MCF 10A (cell line): ENCODE measurements around the gene IRGC. TPM values are rescaled to one million over a fixed set of nuclear protein-coding genes. Genes with fewer than 3 reads are reported as not detected.

ENCODE experiments used
- BruUV-seq: library from RNA; stranded (reverse); fragments of 400-500 nt; replicated peaks from 2 replicates; lab custom pipeline; 2021; lab: Mats Ljungman, UMichigan
- CTCF ChIA-PET: fragments of 300-600 bp; sonication (Branson Sonifier 250); formaldehyde crosslinking; extraction: SDS; loops from one replicate; lab custom pipeline; 2021; ENCODE audit warnings: antibody characterized with exemption, inconsistent platforms; lab: Yijun Ruan, JAX
- POLR2A ChIA-PET: fragments of 300-600, 350-650 bp; sonication (Branson Sonifier 250); formaldehyde crosslinking; extraction: SDS; loops from one replicate; lab custom pipeline; 2020; ENCODE audit warnings: antibody characterized with exemption, inconsistent platforms; lab: Yijun Ruan, JAX
- DNase-seq: peaks from one replicate; pipeline ENCODE4 v3.0.0-alpha.2; 2018; ENCODE audit not compliant: unreplicated experiment
- H3K27ac Mint-ChIP-seq: one replicate; pipeline ENCODE4 v1.8.0; 2022; ENCODE audit warnings: mild to moderate bottlenecking, low read depth, mixed read lengths; ENCODE audit not compliant: unreplicated experiment
- H3K27me3 Mint-ChIP-seq: one replicate; pipeline ENCODE4 v1.8.0; 2022; ENCODE audit warnings: mixed read lengths; ENCODE audit not compliant: insufficient read depth, unreplicated experiment
- H3K36me3 Mint-ChIP-seq: one replicate; pipeline ENCODE4 v1.8.0; 2022; ENCODE audit warnings: mild to moderate bottlenecking, moderate library complexity, mixed read lengths; ENCODE audit not compliant: insufficient read depth, unreplicated experiment
- H3K4me1 Mint-ChIP-seq: one replicate; pipeline ENCODE4 v1.8.0; 2022; ENCODE audit warnings: mixed read lengths; ENCODE audit not compliant: insufficient read depth, unreplicated experiment
- H3K4me3 Mint-ChIP-seq: one replicate; pipeline ENCODE4 v1.8.0; 2022; ENCODE audit warnings: mild to moderate bottlenecking, moderate library complexity, mixed read lengths; ENCODE audit not compliant: unreplicated experiment
- H3K9me3 Mint-ChIP-seq: one replicate; pipeline ENCODE4 v1.8.0; 2022; ENCODE audit warnings: mixed read lengths; ENCODE audit not compliant: unreplicated experiment
- intact Hi-C: fragments of 100-400 bp; cut with micrococcal nuclease; formaldehyde crosslinking; loops from 2 replicates; pipeline ENCODE4 v1.14.1; 2022
- total RNA-seq: library from RNA; stranded (reverse); gene quantifications from 2 replicates; pipeline ENCODE4 v1.2.3, GENCODE V29; 2022
- TF ChIP-seq, protein P1 (sequence below): fragments of 200-600 bp; IDR thresholded peaks from one replicate; pipeline ENCODE4 v1.8.0; 2022; ENCODE audit warnings: antibody characterized with exemption, mild to moderate bottlenecking; ENCODE audit not compliant: unreplicated experiment

Gene IRGC
- total RNA-seq, 1 experiment from 2014 or later, result not detected

DNA sequence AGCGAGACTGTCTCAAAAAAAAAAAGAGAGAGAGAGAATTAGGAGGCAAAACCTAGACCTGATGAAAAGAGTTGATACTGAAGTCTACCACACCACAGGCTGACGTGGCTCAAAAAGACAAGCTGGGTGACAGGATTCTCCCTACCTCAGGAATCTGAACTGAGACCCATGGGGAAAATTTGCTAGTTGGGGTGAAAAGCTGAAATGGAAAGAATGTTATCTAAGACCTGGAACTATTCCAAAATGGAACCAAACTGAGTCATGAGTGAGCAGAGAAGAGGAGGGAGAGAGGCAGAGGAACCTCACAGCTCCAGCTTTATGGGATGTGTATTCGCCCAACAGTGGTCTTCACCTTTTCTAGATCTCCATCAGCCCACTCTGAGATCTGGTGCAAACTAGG, 27.2 kb downstream of the IRGC start:
- no peaks in the 10 kb centered on the region for H3K27me3 Mint-ChIP-seq
- DNase-seq, result no peak
- H3K27ac Mint-ChIP-seq, result peak overlapping the region; percentile 49
- TF ChIP-seq, protein P1, sequence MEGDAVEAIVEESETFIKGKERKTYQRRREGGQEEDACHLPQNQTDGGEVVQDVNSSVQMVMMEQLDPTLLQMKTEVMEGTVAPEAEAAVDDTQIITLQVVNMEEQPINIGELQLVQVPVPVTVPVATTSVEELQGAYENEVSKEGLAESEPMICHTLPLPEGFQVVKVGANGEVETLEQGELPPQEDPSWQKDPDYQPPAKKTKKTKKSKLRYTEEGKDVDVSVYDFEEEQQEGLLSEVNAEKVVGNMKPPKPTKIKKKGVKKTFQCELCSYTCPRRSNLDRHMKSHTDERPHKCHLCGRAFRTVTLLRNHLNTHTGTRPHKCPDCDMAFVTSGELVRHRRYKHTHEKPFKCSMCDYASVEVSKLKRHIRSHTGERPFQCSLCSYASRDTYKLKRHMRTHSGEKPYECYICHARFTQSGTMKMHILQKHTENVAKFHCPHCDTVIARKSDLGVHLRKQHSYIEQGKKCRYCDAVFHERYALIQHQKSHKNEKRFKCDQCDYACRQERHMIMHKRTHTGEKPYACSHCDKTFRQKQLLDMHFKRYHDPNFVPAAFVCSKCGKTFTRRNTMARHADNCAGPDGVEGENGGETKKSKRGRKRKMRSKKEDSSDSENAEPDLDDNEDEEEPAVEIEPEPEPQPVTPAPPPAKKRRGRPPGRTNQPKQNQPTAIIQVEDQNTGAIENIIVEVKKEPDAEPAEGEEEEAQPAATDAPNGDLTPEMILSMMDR, result no peak
- BruUV-seq, result no TSS peak
- no peaks in the 10 kb centered on the region for H3K9me3 Mint-ChIP-seq
- peaks cover 32% of the 10 kb centered on the region for H3K4me1 Mint-ChIP-seq
- ChIA-PET POLR2A (interaction anchor here (1.4 kb wide), 1 partner anchor 12 kb away, joined by 5 read pairs; the partner anchor contains the start of gene SMG9), CTCF (interaction anchor here (0.6 to 4.8 kb wide), 6 partner anchors 37 to 1536 kb away, joined by 3 to 41 read pairs (median 4); partner anchors contain the start of gene ZNF221)
- H3K36me3 Mint-ChIP-seq, result peaks cover 85% of the 10 kb centered on the region
- no peak overlapping the region for H3K4me3 Mint-ChIP-seq
- intact Hi-C loops, result no loop called here

DNA sequence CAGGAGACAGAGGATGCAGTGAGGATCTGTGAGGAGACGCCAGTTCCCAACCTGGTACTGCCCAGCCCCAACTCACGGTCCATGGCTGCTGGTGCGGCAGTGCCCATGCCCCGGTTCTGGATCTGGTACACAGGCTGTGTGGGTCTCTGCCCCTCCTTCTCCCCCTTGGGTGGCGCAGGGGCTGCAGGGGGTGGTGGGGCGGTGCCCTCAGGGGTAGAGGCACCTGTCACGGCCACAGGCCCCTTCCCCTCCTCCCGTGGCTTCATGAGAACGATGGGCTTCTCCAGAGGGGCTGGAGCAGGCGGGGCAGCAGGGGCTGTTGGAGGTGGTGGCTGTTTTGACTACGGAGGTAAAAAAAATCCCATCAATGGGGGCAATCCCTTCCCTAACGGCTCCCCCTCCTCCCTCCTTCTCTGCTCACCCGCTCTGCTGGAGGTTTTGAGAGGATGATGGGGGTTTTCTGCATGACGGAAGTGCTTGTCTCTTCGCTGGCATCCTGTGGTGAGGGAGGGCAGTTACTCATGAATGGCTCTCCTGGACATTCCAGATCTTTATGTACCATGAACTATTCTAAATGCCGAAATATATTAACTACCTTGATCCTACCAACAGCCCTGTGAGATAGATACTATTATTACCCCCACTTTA, 31.8 kb downstream of the IRGC start:
- no peaks in the 10 kb centered on the region for H3K9me3 Mint-ChIP-seq
- CTCF ChIA-PET, result interaction anchor here (0.7 to 4.8 kb wide), 5 partner anchors 8 to 62 kb away, joined by 3 to 41 read pairs (median 4); partner anchors contain the start of genes KCNN4 and SMG9
- no peaks in the 10 kb centered on the region for H3K27me3 Mint-ChIP-seq
- TF ChIP-seq, protein P1, result no peak
- DNase-seq, result no peak
- intact Hi-C loops, result no loop called here
- H3K27ac Mint-ChIP-seq, result no peak overlapping the region
- H3K4me1 Mint-ChIP-seq, result peaks cover 32% of the 10 kb centered on the region
- peaks cover 80% of the 10 kb centered on the region for H3K36me3 Mint-ChIP-seq
- no TSS peak for BruUV-seq
- POLR2A ChIA-PET, result no interaction called here
- no peak overlapping the region for H3K4me3 Mint-ChIP-seq

DNA sequence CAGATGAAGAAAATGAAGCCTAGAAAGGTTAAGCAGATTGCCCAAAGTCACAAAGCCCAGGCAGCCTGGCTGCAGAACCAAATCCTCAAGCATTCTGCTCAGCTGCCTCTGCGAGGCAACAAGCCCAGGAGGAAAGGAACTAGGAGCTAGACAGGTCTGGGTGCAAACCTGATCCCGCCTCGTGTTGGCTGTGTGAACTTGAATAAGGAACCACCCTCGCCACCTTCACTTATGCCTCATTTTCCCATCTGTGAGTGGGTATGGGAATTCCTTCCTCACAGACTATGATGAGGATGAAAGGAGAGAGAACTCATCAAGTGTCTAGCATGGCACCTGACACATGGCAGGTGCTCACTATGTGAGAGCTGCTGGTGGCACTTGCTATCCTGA, 32.3 kb downstream of the IRGC start:
- TF ChIP-seq, protein P1, result no peak
- no peaks in the 10 kb centered on the region for H3K27me3 Mint-ChIP-seq
- DNase-seq, result no peak
- H3K4me1 Mint-ChIP-seq, result peaks cover 37% of the 10 kb centered on the region
- H3K27ac Mint-ChIP-seq, result no peak overlapping the region
- no peak overlapping the region for H3K4me3 Mint-ChIP-seq
- no peaks in the 10 kb centered on the region for H3K9me3 Mint-ChIP-seq
- intact Hi-C loops, result no loop called here
- BruUV-seq, result no TSS peak
- ChIA-PET POLR2A (no interaction called here), CTCF (interaction anchor here (0.7 kb wide), 2 partner anchors 30 to 33 kb away, joined by 3 read pairs; partner anchors contain the start of gene KCNN4)
- H3K36me3 Mint-ChIP-seq, result peaks cover 79% of the 10 kb centered on the region

DNA sequence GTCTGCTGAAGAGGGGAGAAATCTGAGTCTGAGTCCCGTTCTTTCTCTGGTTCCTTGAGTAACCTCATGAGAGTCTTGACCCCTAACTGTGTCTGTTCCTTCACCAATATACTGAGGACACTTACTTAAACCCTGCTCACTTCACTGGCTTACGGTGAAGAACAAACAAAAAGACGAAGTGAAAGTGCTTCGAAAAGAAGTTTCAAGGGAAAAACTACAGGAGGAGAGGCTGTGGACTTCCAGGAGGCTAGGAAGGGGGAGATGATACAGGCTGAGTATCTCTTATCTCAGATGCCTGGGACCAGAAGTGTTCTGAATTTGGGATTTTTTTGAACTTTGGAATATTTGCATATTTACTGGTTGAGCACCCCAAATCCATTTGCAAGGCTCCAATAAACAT, 32.8 kb downstream of the IRGC start:
- TF ChIP-seq, protein P1, result no peak
- Mint-ChIP-seq H3K27ac (no peak overlapping the region), H3K27me3 (no peaks in the 10 kb centered on the region), H3K9me3 (no peaks in the 10 kb centered on the region), H3K4me1 (peaks cover 37% of the 10 kb centered on the region), H3K4me3 (no peak overlapping the region), H3K36me3 (peaks cover 74% of the 10 kb centered on the region)
- intact Hi-C loops, result no loop called here
- POLR2A ChIA-PET, result no interaction called here
- DNase-seq, result no peak
- CTCF ChIA-PET, result interaction anchor here (0.7 to 1.5 kb wide), 4 partner anchors 18 to 32 kb away, joined by 3 to 4 read pairs (median 4); partner anchors contain the start of gene KCNN4
- BruUV-seq, result no TSS peak
